Measurements from ENCODE around the gene IFIT2.

DNA sequence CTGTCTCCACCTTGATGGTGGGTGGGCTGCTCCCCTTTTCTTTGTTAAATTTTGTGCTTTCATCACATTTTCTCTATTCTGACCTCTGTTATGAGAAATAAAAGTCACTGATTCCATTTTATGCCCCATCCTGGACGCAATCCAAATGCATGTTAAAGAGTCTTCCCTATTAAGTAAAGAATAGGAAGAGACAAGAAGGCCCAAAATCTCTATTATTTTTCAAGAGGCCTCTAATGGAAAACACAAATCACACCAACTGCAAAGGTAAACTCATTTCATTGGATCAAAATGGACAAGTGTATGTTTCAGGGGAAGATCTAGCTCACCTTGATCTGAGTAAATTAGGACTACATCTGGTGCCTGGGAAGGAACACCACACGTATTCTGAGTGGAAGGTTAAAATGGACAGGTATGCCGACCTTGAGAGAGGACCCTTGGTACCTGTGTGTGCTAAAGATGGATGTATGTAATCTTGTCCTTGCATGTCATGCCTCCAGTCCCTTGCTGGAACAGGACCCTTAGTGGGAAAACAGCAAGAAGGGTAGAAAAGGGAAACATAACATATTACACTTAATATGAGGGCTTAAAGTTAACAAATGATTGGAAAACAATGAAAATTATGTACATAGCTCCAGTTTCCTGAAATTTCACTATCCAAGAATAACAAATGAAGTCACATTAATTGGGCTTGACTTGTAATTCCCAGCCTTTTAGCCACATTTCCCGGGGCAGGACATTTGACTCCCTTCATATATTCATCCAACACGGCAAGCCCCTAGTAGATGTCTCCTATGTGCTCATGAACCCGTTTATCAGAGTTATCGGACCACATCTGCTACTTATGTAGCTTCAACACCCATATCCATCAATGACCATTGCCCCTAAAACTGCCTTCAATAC, 7.6 kb downstream of the IFIT2 start:
- TF ChIP-seq, protein P1, sequence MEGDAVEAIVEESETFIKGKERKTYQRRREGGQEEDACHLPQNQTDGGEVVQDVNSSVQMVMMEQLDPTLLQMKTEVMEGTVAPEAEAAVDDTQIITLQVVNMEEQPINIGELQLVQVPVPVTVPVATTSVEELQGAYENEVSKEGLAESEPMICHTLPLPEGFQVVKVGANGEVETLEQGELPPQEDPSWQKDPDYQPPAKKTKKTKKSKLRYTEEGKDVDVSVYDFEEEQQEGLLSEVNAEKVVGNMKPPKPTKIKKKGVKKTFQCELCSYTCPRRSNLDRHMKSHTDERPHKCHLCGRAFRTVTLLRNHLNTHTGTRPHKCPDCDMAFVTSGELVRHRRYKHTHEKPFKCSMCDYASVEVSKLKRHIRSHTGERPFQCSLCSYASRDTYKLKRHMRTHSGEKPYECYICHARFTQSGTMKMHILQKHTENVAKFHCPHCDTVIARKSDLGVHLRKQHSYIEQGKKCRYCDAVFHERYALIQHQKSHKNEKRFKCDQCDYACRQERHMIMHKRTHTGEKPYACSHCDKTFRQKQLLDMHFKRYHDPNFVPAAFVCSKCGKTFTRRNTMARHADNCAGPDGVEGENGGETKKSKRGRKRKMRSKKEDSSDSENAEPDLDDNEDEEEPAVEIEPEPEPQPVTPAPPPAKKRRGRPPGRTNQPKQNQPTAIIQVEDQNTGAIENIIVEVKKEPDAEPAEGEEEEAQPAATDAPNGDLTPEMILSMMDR (IDR thresholded peaks at IDR 0.05) = no peak
- TF ChIP-seq POLR2A (IDR thresholded peaks at IDR 0.05) (no peak), EP300 (IDR thresholded peaks at IDR 0.05) (no peak)
